Breast epithelium (tissue), 4 donors: Measurements from ENCODE around the gene PRMT9. TPM values are rescaled to one million over a fixed set of nuclear protein-coding genes. Genes with fewer than 3 reads are reported as not detected.

Experiments
- DNase-seq, 2 donors: peaks; one replicate each; pipeline ENCODE4 v3.0.0-alpha.2; 2019; ENCODE audit warnings: low spot score in 2 of 2
- H3K27ac ChIP-seq, 2 donors: fragments of 200-600 bp; sonication (generic) in 1 of 2; one replicate each; pipeline ENCODE4 v1.5.1; 2016 to 2019; ENCODE audit warnings: mild to moderate bottlenecking in 1 of 2
- H3K27me3 ChIP-seq, 2 donors: fragments of 200-600 bp; sonication (generic) in 1 of 2; one replicate each; pipeline versions ENCODE4 v1.5.1 to v1.6.0; 2017 to 2019; ENCODE audit warnings: control low read depth in 1 of 2, mild to moderate bottlenecking in 1 of 2
- H3K36me3 ChIP-seq: fragments of 200-600 bp; one replicate; pipeline ENCODE4 v1.5.1; 2019
- H3K4me1 ChIP-seq, 2 donors: fragments of 200-600 bp; sonication (generic); one replicate each; pipeline ENCODE4 v1.5.1; 2016 to 2019; ENCODE audit warnings: control low read depth in 1 of 2
- H3K4me3 ChIP-seq, 3 donors: fragments of 200-600 bp; sonication (generic); 1 replicate in 2 of 3; 2 replicates in 1 of 3; pipeline ENCODE4 v1.5.1; 2016 to 2019; ENCODE audit warnings: mild to moderate bottlenecking in 3 of 3, moderate library complexity in 2 of 3
- H3K9me3 ChIP-seq, 2 donors: fragments of 200-600 bp; sonication (generic) in 1 of 2; one replicate each; pipeline ENCODE4 v1.5.1; 2016 to 2019; ENCODE audit warnings: control low read depth in 1 of 2
- CTCF ChIP-seq, 3 donors: fragments of 450-650 bp; IDR thresholded peaks; one replicate each; pipeline ENCODE4 v1.5.1; 2016 to 2017; ENCODE audit warnings: antibody characterized with exemption in 3 of 3, mild to moderate bottlenecking in 3 of 3, moderate library complexity in 3 of 3
- POLR2A ChIP-seq: fragments of 450-650 bp; IDR thresholded peaks from one replicate; pipeline ENCODE4 v1.6.1; 2016; ENCODE audit warnings: antibody characterized with exemption, mild to moderate bottlenecking, moderate library complexity
- POLR2AphosphoS5 ChIP-seq, 3 donors: sonication (generic); formaldehyde crosslinking; IDR thresholded peaks; one replicate each; pipeline ENCODE4 v1.6.1; 2017; ENCODE audit warnings: antibody characterized with exemption in 3 of 3
- intact Hi-C: fragments of 100-400 bp; cut with DNase I; formaldehyde crosslinking; loops from one replicate; pipeline ENCODE4 v1.15.1; 2023; ENCODE audit warnings: low total_unique reads
- total RNA-seq, 3 donors: library from RNA; depleted of rRNA; stranded (reverse); fragments of >200 nt; gene quantifications; one replicate each; pipeline ENCODE4 v1.1.0, GENCODE V29; 2016

Gene PRMT9
- total RNA-seq, 3 donors from 2014 or later, result 7.8 to 21.8 (median 10.5) TPM

- H3K36me3 ChIP-seq, result no peaks in the 10 kb centered on the region
- H3K4me3 ChIP-seq, result no peak overlapping the region
- no peaks in the 10 kb centered on the region for H3K27me3 ChIP-seq
- DNase-seq, result no peak
- TF ChIP-seq POLR2AphosphoS5 (IDR thresholded peaks at IDR 0.05), result no peak
- no peak for TF ChIP-seq POLR2A
- TF ChIP-seq CTCF (IDR thresholded peaks at IDR 0.05), result no peak
- H3K4me1 ChIP-seq, result no peaks in the 10 kb centered on the region
- intact Hi-C loops, result no loop called here
- no peak overlapping the region for H3K27ac ChIP-seq
- H3K9me3 ChIP-seq, result no peaks in the 10 kb centered on the region
Observed at GRCh38 chr4:147594107-147594506, 89.9 kb downstream of the PRMT9 start.

- no peaks in the 10 kb centered on the region for H3K36me3 ChIP-seq
- no peaks in the 10 kb centered on the region for H3K27me3 ChIP-seq
- intact Hi-C loops, result no loop called here
- DNase-seq, result no peak
- no peak for TF ChIP-seq POLR2AphosphoS5 (IDR thresholded peaks at IDR 0.05)
- no peak for TF ChIP-seq POLR2A
- TF ChIP-seq CTCF (IDR thresholded peaks at IDR 0.05), result no peak
- no peaks in the 10 kb centered on the region for H3K9me3 ChIP-seq
- H3K27ac ChIP-seq, result no peak overlapping the region
- H3K4me1 ChIP-seq, result no peaks in the 10 kb centered on the region
- H3K4me3 ChIP-seq, result no peak overlapping the region
Observed at GRCh38 chr4:147591106-147591505, 92.9 kb downstream of the PRMT9 start.

- Histone ChIP-seq H3K36me3 (no peaks in the 10 kb centered on the region), H3K9me3 (no peaks in the 10 kb centered on the region), H3K4me1 (no peaks in the 10 kb centered on the region), H3K27me3 (no peaks in the 10 kb centered on the region), H3K27ac (no peak overlapping the region), H3K4me3 (no peak overlapping the region)
- TF ChIP-seq POLR2AphosphoS5 (IDR thresholded peaks at IDR 0.05) (no peak), POLR2A (no peak), CTCF (IDR thresholded peaks at IDR 0.05) (peak; percentile 61 to 71 (median 70))
- intact Hi-C loops, result no loop called here
- peak in 1 of 2 donors; percentile 27 for DNase-seq
Observed at GRCh38 chr4:147590249-147590920, 93.6 kb downstream of the PRMT9 start.

GRCh38 chr4:147589586-147589985 is 94.4 kb downstream of the PRMT9 start:
- H3K9me3 ChIP-seq, result peaks cover 0 to 2% of the 10 kb centered on the region in 2 donors
- H3K27ac ChIP-seq, result no peak overlapping the region
- no peak overlapping the region for H3K4me3 ChIP-seq
- H3K36me3 ChIP-seq, result no peaks in the 10 kb centered on the region
- DNase-seq, result no peak
- intact Hi-C loops, result no loop called here
- H3K4me1 ChIP-seq, result no peaks in the 10 kb centered on the region
- no peaks in the 10 kb centered on the region for H3K27me3 ChIP-seq
- TF ChIP-seq CTCF (IDR thresholded peaks at IDR 0.05) (no peak), POLR2AphosphoS5 (IDR thresholded peaks at IDR 0.05) (no peak), POLR2A (no peak)

Other genes with a start within 250 kb of the PRMT9 start
- 10 to 100 TPM in 1 of 3 donors, 1 to 10 TPM in 2; 2.6 to 11.1 (median 5.2) TPM for gene EDNRA, start 203.1 kb downstream of the PRMT9 start, total RNA-seq
- gene TMEM184C, start 66.8 kb downstream of the PRMT9 start, total RNA-seq, result 10 to 100 TPM; 21.0 to 32.2 (median 26.9) TPM
- gene ARHGAP10, start 47.9 kb upstream of the PRMT9 start, total RNA-seq, result 100 to 1,000 TPM in 1 of 3 donors, 10 to 100 TPM in 2; 49.5 to 138 (median 62.6) TPM